HepG2 (cell line): ENCODE data around the gene PANK3. TPM values are rescaled to one million over a fixed set of nuclear protein-coding genes. Genes with fewer than 3 reads are reported as not detected.

ENCODE experiments used
- ETV5 ChIP-seq: IDR thresholded peaks from 2 replicates; pipeline ENCODE4 v1.6.1; 2018; ENCODE audit warnings: missing biosample characterization, missing genetic modification reagents, inconsistent platforms, borderline replicate concordance
- HES4 ChIP-seq: sonication (generic); formaldehyde crosslinking; IDR thresholded peaks from 2 replicates; pipeline ENCODE4 v1.9.0; 2021; ENCODE audit warnings: mild to moderate bottlenecking, missing genetic modification reagents, borderline replicate concordance
- HINFP ChIP-seq: sonication (generic); formaldehyde crosslinking; IDR thresholded peaks from 2 replicates; pipeline ENCODE4 v1.4.0; 2020; ENCODE audit warnings: low read depth, mild to moderate bottlenecking, missing genetic modification reagents
- ZBTB40 ChIP-seq, 2 experiments: fragments of 450-650 bp in 1 of 2; sonication (generic) in 1 of 2; formaldehyde crosslinking in 1 of 2; IDR thresholded peaks; 2 replicates each; pipeline versions ENCODE4 v1.6.1 to v1.8.0; 2016 to 2022; ENCODE audit warnings: antibody characterized with exemption in 1 of 2, mild to moderate bottlenecking in 1 of 2, missing genetic modification reagents in 1 of 2
- ZBTB46 ChIP-seq: sonication (generic); formaldehyde crosslinking; IDR thresholded peaks from 2 replicates; pipeline ENCODE4 v1.4.0; 2020; ENCODE audit warnings: mild to moderate bottlenecking, missing genetic modification reagents, borderline replicate concordance
- ZFP36 ChIP-seq: fragments of 150-350 bp; IDR thresholded peaks from 2 replicates; pipeline ENCODE4 v1.6.1; 2018; ENCODE audit warnings: borderline replicate concordance, low read length, low read depth; ENCODE audit not compliant: partially characterized antibody
- ZGPAT ChIP-seq: IDR thresholded peaks from 2 replicates; pipeline ENCODE4 v1.6.1; 2016; ENCODE audit warnings: mild to moderate bottlenecking
- ZNF337 ChIP-seq: sonication (generic); formaldehyde crosslinking; IDR thresholded peaks from 2 replicates; pipeline ENCODE4 v1.5.1; 2020; ENCODE audit warnings: missing genetic modification reagents, low read depth, mild to moderate bottlenecking, borderline replicate concordance
- ZNF513 ChIP-seq: sonication (generic); formaldehyde crosslinking; conservative IDR thresholded peaks from 2 replicates; pipeline ENCODE4 v1.5.0; 2020; ENCODE audit warnings: missing genetic modification reagents
- ZNF530 ChIP-seq: sonication (generic); formaldehyde crosslinking; IDR thresholded peaks from 2 replicates; pipeline ENCODE4 v1.5.0; 2020; ENCODE audit warnings: low read depth, mild to moderate bottlenecking, missing genetic modification reagents
- ZSCAN20 ChIP-seq: sonication (generic); formaldehyde crosslinking; IDR thresholded peaks from 2 replicates; pipeline ENCODE4 v1.4.0; 2020; ENCODE audit warnings: missing genetic modification reagents, mild to moderate bottlenecking, borderline replicate concordance
- polyA plus RNA-seq, 8 experiments: library from polyadenylated mRNA; depleted of rRNA in 3 of 8; stranded (reverse) in 7 of 8; unstranded in 1 of 8; fragments of >200 nt; fragmentation: Illumina TruSeq in 4 of 8; extraction: Trizol in 4 of 8; gene quantifications; 2 replicates each; pipeline versions ENCODE4 v1.2.1 to v1.2.3, GENCODE V29; 2011 to 2016; ENCODE audit warnings: low read depth in 4 of 8, missing spikeins in 1 of 8, mixed read lengths in 1 of 8; ENCODE audit not compliant: insufficient read depth in 1 of 8
- total RNA-seq, 5 experiments: library from RNA; depleted of rRNA; stranded (reverse); fragments of >200 nt; fragmentation: Illumina TruSeq; extraction: Trizol; gene quantifications; 2 replicates each; pipeline ENCODE4 v1.2.3, GENCODE V29; 2016; ENCODE audit warnings: low read depth in 1 of 5

Gene PANK3
- total and polyA plus RNA-seq, 2 of the 13 experiments (the other 11 are each of a cell fraction or from before 2014, with no cell fraction given), result 26.9 to 69.5 TPM

- TF ChIP-seq ZNF530 (CRISPR knock-in tag), result no peak
- no peak for TF ChIP-seq ZNF513 (CRISPR knock-in tag)
- no peak for TF ChIP-seq ZBTB46 (CRISPR knock-in tag)
- TF ChIP-seq ZSCAN20 (CRISPR knock-in tag), result peak; percentile 47; the same call in 1 of the 2 replicates
- TF ChIP-seq HINFP (CRISPR knock-in tag), result no peak
- TF ChIP-seq ZGPAT, result no peak
- TF ChIP-seq ETV5, result no peak
- no peak for TF ChIP-seq ZBTB40 (IDR thresholded peaks at IDR 0.05)
- no peak for TF ChIP-seq ZBTB40 (CRISPR knock-in tag; IDR thresholded peaks at IDR 0.05)
- no peak for TF ChIP-seq ZNF337 (CRISPR knock-in tag)
- no peak for TF ChIP-seq ZFP36
- TF ChIP-seq HES4 (CRISPR knock-in tag), result peak; percentile 38; the same call in 1 of the 2 replicates
Observed at GRCh38 chr5:168528521-168529373, 50.4 kb downstream of the PANK3 start, which contains the start of gene FBLL1 (continued).
